Right ventricle myocardium superior (tissue), 1 donor: Measurements from ENCODE around the gene SCN4B. TPM values are rescaled to one million over a fixed set of nuclear protein-coding genes. Genes with fewer than 3 reads are reported as not detected.

Source experiments
- ATAC-seq: fragments of 200-7000 bp; cut with Tn5 transposase; one replicate; pipeline ENCODE4 v1.9.1; 2020; ENCODE audit warnings: mild to moderate bottlenecking; ENCODE audit not compliant: poor library complexity
- DNase-seq: peaks from one replicate; pipeline ENCODE4 v3.0.0-alpha.2; 2020
- intact Hi-C: fragments of 100-400 bp; cut with DNase I; formaldehyde crosslinking; loops from one replicate; pipeline ENCODE4 v1.11.2; 2022
- total RNA-seq: library from RNA; stranded (reverse); fragmentation: NEBNext Ultra II Directional; extraction: Animal tissue kit (Norgen Biotek cat#: 25700); gene quantifications from one replicate; pipeline ENCODE4 v1.2.1, GENCODE V29; 2021
- donor health status: DM: no; HTN: yes; CAD: no; lungs with severe emphysema.

SCN4B gene
- total RNA-seq, 1 donor from 2014 or later, result 12.0 TPM

DNA sequence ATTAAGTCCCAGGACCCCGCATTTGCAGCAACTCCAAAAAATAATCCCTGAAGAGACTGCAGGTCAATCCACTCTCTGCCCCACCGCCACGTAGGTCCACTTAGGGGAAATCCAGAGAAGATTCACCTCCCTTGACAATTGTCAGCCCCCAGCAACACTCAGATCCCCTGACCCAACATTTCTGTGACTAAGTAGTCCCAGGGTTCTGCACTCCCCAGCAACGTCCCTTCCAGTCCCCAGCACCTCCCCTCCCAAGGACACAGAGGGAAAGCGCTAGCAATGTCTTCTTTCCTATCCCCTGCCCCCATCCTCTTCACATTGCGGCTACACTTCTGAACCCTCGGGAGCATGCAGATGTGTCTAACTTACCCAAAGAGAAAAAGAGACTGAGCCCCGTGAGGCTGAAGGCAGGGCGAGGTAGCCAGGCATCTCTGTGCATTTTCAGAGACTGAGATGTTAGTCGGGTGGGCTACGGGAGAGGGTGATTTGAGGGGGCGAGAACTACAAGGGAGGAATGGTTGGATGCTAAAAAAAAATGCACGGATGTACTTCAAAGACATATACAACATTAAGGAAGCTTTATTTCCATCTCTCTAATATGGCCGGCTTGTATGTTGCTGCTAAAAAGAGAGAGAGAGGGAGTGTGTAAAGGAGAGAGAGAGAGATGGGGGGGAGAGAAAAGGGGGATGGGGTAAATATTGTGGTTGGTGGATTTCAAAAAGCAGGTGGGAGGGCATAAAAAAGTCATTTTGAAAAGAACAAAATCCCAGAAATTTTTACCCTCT is 23.6 kb upstream of the SCN4B start, which contains the start of gene SCN2B:
TSS of gene SCN2B (minus strand) at position 647 of the 785 bp plus-strand sequence. CDS start at position 439, 208 bp downstream.
- intact Hi-C loops, result no loop called here
- no peak for DNase-seq
- ATAC-seq, result peak; percentile 57

DNA sequence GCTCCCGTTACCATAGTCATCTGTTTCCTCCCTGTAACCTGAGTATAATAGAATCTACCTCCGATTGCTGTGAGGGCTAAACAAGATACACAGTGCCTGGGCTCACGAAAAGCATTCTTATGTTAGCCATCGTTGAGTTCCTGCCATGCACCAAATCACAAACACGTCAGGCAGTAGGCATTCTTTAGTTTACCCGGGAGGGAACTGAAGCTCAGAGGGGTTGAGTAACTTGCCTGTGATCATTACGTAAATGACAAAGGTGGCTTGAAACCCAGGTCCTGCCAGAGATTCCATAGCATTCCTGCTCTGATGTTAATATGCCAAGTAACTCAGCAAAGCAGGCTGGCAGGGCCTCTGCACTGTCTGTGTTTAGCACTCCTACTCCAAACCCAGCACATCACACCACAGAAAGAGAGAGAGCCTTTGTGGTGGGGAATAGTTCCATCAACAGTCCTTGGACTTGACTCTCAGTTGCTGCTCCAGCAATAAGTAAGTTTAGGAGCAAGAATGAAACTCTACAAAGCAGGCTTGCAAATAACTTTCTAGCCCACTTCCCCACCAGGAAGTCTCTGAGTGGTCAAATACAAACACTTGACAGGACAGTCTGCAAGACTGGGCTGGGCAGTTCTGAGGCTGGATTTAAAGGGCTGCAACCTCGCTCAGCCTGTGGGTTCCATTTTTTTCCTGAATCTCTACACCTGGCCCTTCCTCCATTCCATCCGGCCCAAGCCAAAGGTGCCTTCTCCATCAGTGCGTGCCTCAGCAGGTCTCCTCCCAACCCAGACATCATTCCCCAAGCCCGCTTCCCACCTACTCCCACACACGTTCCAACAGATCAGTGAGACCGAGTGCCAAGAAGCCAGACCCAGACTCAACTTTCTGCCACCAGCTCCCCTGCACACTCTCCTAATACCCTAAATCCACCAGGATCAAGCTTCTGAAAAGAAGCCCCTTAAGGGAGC is 22.7 kb upstream of the SCN4B start:
- ATAC-seq (peak; percentile 73), DNase-seq (no peak)
- intact Hi-C loops, result no loop called here

DNA sequence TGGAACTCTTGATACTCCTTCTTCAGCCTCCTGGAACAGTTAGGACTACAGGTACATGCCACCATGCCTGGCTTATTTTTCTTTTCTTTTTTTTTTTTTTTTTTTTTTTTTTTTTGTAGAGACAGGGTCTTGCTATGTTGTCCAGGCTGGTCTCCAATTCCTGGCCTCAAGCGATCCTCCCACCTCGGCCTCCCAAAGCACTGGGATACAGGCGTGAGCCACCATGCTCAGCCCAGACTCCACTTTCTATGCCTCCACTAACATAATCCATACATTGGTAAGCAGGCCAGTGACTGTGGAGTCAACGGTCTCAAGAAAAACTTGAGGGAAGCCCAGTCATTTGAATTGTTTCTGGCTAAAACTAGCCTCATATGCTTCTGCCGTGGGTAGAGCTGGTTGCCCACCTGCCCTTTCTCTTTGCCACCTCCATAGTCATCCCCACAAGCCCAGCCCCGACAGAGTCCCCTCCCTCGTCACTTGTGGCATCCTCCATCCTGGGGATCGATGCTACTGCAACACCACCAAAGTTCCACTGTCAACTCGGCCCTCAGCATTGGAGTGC is 21.5 kb upstream of the SCN4B start:
- intact Hi-C loops, result no loop called here
- no peak for ATAC-seq
- no peak for DNase-seq

DNA sequence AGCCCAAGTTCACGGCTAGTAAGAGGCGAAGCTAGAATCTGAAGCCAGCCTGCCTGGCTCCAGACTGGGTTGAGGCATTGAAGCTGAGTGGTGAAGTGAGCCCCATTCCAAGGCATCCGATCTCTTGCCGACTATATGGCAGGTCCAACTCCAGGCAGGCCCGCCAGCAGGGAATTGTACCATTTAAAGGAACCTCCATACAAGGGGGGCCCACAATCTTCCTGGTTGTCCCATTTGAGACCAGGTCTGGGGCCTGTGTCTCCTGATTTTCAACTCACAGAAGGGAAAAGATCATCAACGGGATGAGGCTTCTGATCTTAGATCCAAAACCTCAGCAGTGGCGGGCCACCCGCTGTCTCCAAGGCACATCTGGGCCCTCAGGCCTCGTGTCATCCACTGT is 19.7 kb upstream of the SCN4B start:
- DNase-seq (no peak), ATAC-seq (no peak)
- intact Hi-C loops, result no loop called here

DNA sequence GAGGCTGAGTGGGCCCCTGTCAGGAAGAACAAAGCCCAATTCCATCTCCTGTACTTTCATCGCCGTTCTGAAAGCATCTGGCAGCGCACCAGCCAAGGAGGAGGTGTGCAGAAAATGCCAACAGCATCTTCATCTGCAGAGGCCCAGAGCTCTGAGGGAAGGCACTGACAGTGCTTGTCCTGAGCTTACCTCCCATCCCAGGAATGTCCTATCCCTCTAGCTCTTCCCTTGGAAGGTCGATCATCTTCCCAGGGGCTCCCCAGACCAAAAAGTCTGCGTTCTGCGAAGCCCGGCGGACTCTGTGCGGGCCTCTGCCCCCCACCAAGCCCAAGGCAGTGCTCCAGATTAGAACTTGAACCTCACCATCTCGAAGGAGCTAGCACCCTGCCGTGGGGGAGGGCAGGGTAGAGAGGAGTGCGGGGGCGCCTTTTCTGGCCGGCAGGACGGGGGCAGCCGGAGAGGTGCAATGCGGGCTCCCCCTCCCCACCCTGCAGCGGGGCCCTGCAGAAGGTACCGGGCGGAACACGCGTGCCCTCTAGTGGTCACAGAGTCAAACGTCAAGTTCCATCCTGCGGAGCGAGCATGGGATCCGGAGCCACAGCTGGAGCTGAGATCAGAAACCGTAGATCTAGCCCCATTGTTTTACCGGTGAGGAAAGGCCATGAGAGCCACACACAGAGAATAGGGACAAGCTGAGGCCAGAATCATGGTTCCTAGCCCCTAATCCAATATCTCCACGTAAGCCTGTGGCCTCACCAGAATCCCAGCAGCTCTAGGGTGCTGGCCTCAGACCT is 18.8 kb upstream of the SCN4B start:
- intact Hi-C loops, result no loop called here
- peak; percentile 81 for DNase-seq
- ATAC-seq, result peak; percentile 69

DNA sequence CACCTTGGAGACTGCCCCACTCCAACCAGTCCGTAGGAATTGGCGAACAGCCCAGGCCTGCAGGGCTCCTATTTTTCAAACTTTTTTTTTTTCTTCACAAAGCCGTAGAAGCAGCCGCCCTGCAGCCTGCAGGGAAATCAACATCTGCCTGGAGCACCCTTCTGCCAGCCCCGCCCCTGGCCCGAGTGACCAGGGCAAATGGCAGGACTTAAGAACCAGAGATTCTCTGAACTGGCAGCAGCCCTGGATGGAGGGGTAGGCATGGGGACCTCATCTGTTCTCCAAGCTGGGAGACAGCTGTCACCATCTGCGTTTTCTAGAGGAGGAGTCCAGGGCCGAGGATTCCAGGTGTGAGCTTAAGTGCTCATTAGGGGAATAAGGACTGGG is 18.3 kb upstream of the SCN4B start:
- ATAC-seq (no peak), DNase-seq (no peak)
- intact Hi-C loops, result no loop called here

DNA sequence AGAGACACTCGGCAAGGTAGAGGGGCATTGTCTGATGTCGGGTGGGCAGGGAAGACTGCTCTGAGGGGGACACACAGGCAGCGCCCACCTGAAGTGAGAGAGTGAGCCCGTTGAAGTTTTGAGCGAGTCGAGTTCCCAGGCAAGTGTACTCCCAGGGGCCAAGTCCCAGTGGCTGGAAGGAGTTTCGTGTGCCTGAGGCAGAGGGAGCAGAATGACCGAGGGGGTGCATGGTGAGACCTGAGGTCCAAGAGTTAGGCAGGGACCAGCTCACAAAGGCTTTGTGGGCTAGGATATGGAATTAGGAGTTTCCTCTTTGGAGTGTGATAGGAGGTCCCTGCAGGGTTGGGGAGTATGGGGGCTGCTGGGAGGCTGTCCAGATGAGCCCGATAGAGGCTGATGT is 17.6 kb upstream of the SCN4B start:
- no peak for DNase-seq
- ATAC-seq, result no peak
- intact Hi-C loops, result no loop called here

- intact Hi-C loops, result no loop called here
- peak; percentile 54 for DNase-seq
- ATAC-seq, result no peak
Measured at GRCh38 chr11:118169300-118170140, 16.9 kb upstream of the SCN4B start.

- ATAC-seq, result no peak
- no peak for DNase-seq
- intact Hi-C loops, result no loop called here
Measured at GRCh38 chr11:118168751-118169150, 16.1 kb upstream of the SCN4B start.

- no peak for ATAC-seq
- DNase-seq, result no peak
- intact Hi-C loops, result no loop called here
Measured at GRCh38 chr11:118168316-118168715, 15.7 kb upstream of the SCN4B start.

DNA sequence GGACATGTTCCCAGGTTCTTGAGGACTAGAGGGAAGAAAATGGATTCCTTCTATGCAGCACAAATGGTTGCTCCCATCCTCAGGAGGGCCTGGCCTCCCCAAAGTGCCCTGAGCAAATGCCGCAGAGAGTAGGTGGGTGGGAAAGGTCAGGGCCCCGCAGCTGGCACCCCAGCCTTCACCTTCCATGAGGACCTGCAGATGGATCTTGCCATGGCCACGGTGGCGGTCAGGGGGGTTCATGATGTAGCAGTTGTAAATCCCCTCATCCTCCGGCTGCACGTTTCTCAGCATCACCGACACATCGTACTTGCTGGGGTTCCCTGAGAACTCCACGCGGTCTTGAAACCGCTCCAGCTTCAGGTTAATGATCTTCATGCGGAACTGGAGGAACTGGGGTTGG is 15.3 kb upstream of the SCN4B start:
- ATAC-seq (no peak), DNase-seq (no peak)
- intact Hi-C loops, result no loop called here

DNA sequence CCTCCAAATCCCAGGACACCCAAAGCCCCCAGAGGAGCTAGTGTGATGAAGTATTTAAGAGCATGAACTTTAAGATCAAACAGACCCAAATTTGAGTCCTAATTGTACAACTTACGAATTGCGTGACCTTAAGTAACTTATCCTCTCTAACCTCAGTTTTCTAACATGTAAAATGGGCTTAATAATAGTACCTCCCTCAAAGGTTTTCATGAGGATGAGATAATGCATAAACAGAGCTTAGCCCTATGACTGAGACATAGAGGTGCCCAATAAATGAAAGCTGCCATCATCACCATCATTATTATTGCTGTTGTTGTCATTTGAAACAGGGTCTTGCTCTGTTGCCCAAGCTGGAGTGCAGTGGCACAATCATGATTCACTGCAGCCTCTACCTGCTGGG is 14.6 kb upstream of the SCN4B start:
- no peak for ATAC-seq
- intact Hi-C loops, result no loop called here
- DNase-seq, result no peak

- no peak for DNase-seq
- intact Hi-C loops, result no loop called here
- no peak for ATAC-seq
Measured at GRCh38 chr11:118166641-118167040, 14.0 kb upstream of the SCN4B start.

- ATAC-seq, result no peak
- DNase-seq, result no peak
- intact Hi-C loops, result no loop called here
Measured at GRCh38 chr11:118164885-118165284, 12.3 kb upstream of the SCN4B start.

DNA sequence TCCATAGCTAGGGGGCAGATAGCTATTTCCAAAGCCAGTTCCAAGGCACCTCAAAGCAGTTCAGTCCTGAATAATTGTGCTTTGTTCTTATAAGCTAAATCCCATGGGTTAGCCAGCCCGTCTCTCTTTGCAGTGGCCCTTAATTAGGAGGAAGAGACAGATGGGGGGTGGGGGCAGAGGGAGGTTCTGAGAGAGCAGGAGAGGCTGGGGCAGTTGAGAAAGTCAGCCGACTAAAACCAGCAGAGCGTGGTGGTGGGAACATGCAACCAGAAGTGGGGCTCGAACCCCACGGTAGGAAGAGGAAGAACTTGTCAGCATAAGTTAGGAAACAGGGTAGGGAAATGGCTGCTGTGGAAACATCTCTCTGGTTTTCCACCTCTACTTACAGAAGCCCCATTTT is 10.9 kb upstream of the SCN4B start:
- DNase-seq (no peak), ATAC-seq (no peak)
- intact Hi-C loops, result no loop called here

DNA sequence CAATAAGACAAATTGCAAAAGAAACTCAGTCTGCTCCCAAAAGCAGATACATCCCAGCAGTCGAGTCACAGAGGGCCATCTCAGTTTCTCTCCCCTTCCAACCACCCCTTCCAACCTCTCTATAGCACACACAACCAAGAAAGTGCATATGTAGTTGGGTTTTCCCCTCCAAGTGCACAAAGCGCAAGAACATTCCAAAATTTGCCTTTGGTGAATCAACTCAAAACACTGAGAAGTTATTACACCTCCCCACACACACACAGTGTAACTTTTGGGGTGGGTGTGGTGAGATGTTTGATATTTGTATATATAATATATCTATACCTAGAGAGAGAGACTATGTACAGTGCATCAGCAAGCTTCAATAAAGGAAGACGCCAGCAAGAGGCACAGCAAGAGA is 10.2 kb upstream of the SCN4B start:
- DNase-seq, result no peak
- intact Hi-C loops, result no loop called here
- ATAC-seq, result no peak

DNA sequence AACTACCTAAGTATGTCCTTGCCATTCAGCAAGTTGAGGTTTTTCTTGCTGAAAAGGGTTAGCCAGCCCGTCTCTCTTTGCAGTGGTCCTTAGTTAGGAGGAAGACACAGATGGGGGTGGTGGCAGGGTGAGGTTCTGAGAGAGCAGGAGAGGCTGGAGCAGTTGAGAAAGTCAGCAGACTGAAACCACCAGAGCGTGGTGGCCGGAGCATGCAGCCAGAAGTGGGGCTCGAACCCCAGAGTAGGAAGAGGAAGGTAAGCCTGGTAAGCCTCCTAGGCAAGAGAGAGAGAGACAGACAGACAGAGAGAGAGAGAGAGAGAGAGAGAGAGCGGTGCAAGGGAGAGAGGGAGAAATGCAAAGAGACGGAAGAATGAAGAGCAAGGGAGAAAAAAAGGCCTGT is 9.2 kb upstream of the SCN4B start:
- ATAC-seq (no peak), DNase-seq (peak; percentile 3)
- intact Hi-C loops, result no loop called here
